ENCODE data around the gene PARD3. TPM values are rescaled to one million over a fixed set of nuclear protein-coding genes. Genes with fewer than 3 reads are reported as not detected.
A peak's percentile ranks its signal among the peaks of the same experiment; 100 is the strongest.

Gene PARD3
- total and polyA plus RNA-seq, 10 of the 15 experiments (the other 5 are each of a cell fraction or from before 2014, with no cell fraction given) = 2.6 to 43.1 (median 13.9) TPM

DNA sequence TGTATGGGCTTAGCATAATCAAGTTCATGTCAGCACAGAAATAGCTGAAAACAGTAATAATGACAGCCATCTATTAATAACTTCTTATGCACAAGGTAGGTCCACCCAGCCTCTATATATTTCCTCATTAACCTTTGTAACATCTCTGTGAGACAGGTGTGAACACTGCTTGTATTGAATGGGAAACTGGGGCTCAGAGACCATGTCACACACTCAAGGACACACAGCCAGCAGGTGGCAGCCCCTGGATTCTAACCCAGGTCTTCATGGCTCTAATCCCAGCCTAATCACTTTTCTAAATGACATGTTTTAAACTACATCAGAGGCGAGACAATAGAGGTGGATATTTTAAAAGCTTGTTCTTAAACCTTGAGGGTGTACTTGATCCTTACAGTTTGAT, 591.4 kb downstream of the PARD3 start:
- no peak overlapping the region for H3K4me2 ChIP-seq (ENCODE audit: control insufficient read depth, insufficient read depth)
- WGBS (ENCODE audit: insufficient coverage, insufficient replicate concordance, low lambda C conversion rate, missing lambda C conversion rate) = 0% methylated on average over 1 of the region's 1 CpG
- POLR2A ChIA-PET = interaction anchor here (0.7 kb wide), 1 partner anchor 26 kb away, joined by 3 read pairs; no protein-coding TSS in a partner anchor
- H3K4me3 ChIP-seq = no peak overlapping the region
- no peaks in the 10 kb centered on the region for H3K79me2 ChIP-seq (ENCODE audit: control insufficient read depth, insufficient read depth, low read length)
- intact Hi-C loops (cut with micrococcal nuclease; ENCODE audit: unreplicated experiment) = loop anchor here (1.0 kb wide), 1 partner anchor 415 kb away; no protein-coding TSS in a partner anchor
- no peaks in the 10 kb centered on the region for H3K36me3 ChIP-seq (ENCODE audit: control insufficient read depth in 2 of 2, insufficient read depth in 2 of 2, low read length in 1 of 2)
- TF ChIP-seq MYB (IDR thresholded peaks at IDR 0.05; ENCODE audit: borderline replicate concordance, low read depth, low read length) (no peak), ESRRA (IDR thresholded peaks at IDR 0.05; ENCODE audit: low read length) (no peak)
- SMC1A ChIA-PET (ENCODE audit: uncharacterized antibody, unreplicated experiment) = interaction anchor here (0.7 to 6.5 kb wide), 22 partner anchors 10 to 893 kb away, joined by 3 to 38 read pairs (median 4); no protein-coding TSS in a partner anchor
- CTCF ChIA-PET = interaction anchor here (0.7 to 3.4 kb wide), 19 partner anchors 9 to 1031 kb away, joined by 3 to 14 read pairs (median 6); no protein-coding TSS in a partner anchor
- H4K20me1 ChIP-seq (ENCODE audit: control insufficient read depth, insufficient read depth) = no peaks in the 10 kb centered on the region
- H3K4me1 ChIP-seq (ENCODE audit: control insufficient read depth, insufficient read depth, low read length) = no peaks in the 10 kb centered on the region
- no peaks in the 10 kb centered on the region for H3K9me3 ChIP-seq (replicated peaks; ENCODE audit: control insufficient read depth, insufficient read depth, low read length)
- no peak for FAIRE-seq
- H3K9ac ChIP-seq (ENCODE audit: control insufficient read depth, insufficient read depth, low read length) = no peak overlapping the region
- BruUV-seq (replicated peaks) = no TSS peak
- RAD21 ChIA-PET (ENCODE audit: unreplicated experiment) = interaction anchor here (0.6 to 1.8 kb wide), 13 partner anchors 8 to 1030 kb away, joined by 3 to 5 read pairs (median 3); no protein-coding TSS in a partner anchor
- no peak overlapping the region for H3K27ac ChIP-seq (ENCODE audit: control insufficient read depth, insufficient read depth)
- no peak for DNase-seq (ENCODE audit: low read depth, low spot score)
- ATAC-seq = peak; percentile 53
- no peak overlapping the region for H2AFZ ChIP-seq (ENCODE audit: control insufficient read depth, low read depth, low read length)
- in situ Hi-C loops (cut with MboI) = no loop called here
- no peaks in the 10 kb centered on the region; a peak in 1 of 4 replicates for H3K27me3 ChIP-seq (replicated peaks in 1 of 2; ENCODE audit: control insufficient read depth in 2 of 2, insufficient read depth in 2 of 2, low read length in 1 of 2)

DNA sequence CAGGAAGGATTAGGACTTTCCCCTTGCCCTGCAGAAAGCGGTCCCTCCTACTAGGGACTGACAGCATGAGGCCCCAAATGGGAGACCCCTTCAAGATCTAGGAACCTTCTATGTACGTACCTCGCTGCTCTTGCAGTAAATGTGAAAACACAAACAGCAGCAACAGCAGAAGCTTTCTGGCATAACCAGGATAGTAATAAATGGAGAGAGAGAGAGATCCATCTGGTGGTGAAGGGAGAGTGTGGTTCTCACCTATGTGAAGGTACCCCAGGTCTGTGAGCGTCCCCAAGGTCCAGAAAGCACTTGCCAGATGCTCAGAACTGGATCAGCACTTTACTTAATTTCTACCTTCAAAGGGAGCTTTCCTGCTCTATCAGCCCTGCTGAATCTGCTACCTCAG, 592.7 kb downstream of the PARD3 start:
- Histone ChIP-seq H3K9ac (ENCODE audit: control insufficient read depth, insufficient read depth, low read length) (no peak overlapping the region), H3K4me2 (ENCODE audit: control insufficient read depth, insufficient read depth) (no peak overlapping the region), H3K4me3 (no peak overlapping the region), H4K20me1 (ENCODE audit: control insufficient read depth, insufficient read depth) (no peaks in the 10 kb centered on the region), H3K27me3 (replicated peaks in 1 of 2; ENCODE audit: control insufficient read depth in 2 of 2, insufficient read depth in 2 of 2, low read length in 1 of 2) (no peaks in the 10 kb centered on the region; a peak in 1 of 4 replicates), H3K36me3 (ENCODE audit: control insufficient read depth in 2 of 2, insufficient read depth in 2 of 2, low read length in 1 of 2) (no peaks in the 10 kb centered on the region), H3K9me3 (replicated peaks; ENCODE audit: control insufficient read depth, insufficient read depth, low read length) (no peaks in the 10 kb centered on the region), H3K79me2 (ENCODE audit: control insufficient read depth, insufficient read depth, low read length) (no peaks in the 10 kb centered on the region), H3K4me1 (ENCODE audit: control insufficient read depth, insufficient read depth, low read length) (no peaks in the 10 kb centered on the region), H3K27ac (ENCODE audit: control insufficient read depth, insufficient read depth) (no peak overlapping the region), H2AFZ (ENCODE audit: control insufficient read depth, low read depth, low read length) (no peak overlapping the region)
- FAIRE-seq (no peak), ATAC-seq (no peak; the same call in 2 of the 3 replicates), DNase-seq (ENCODE audit: low read depth, low spot score) (no peak)
- ChIA-PET POLR2A (no interaction called here), SMC1A (ENCODE audit: uncharacterized antibody, unreplicated experiment) (interaction anchor here (0.6 to 3.2 kb wide), 11 partner anchors 16 to 892 kb away, joined by 3 to 7 read pairs (median 3); no protein-coding TSS in a partner anchor), RAD21 (ENCODE audit: unreplicated experiment) (interaction anchor here (0.6 to 1.8 kb wide), 5 partner anchors 13 to 1029 kb away, joined by 3 to 5 read pairs (median 3); no protein-coding TSS in a partner anchor), CTCF (interaction anchor here (1.1 to 3.4 kb wide), 9 partner anchors 8 to 1029 kb away, joined by 3 to 9 read pairs (median 5); no protein-coding TSS in a partner anchor)
- WGBS (ENCODE audit: insufficient coverage, insufficient replicate concordance, low lambda C conversion rate, missing lambda C conversion rate) = 20% methylated on average over 4 of the region's 4 CpGs
- BruUV-seq (replicated peaks) = no TSS peak
- intact Hi-C loops (cut with micrococcal nuclease; ENCODE audit: unreplicated experiment) = no loop called here
- in situ Hi-C loops (cut with MboI) = no loop called here
- TF ChIP-seq SMAD1 (IDR thresholded peaks at IDR 0.05; ENCODE audit: low read depth, partially characterized antibody) (no peak), CHD4 (IDR thresholded peaks at IDR 0.05) (no peak), HSF1 (IDR thresholded peaks at IDR 0.05; ENCODE audit: low read depth, low read length) (no peak), JUNB (IDR thresholded peaks at IDR 0.05) (no peak), GATAD2B (conservative IDR thresholded peaks at IDR 0.05; ENCODE audit: low read depth) (no peak), IKZF1 (conservative IDR thresholded peaks at IDR 0.05) (no peak), CBX5 (IDR thresholded peaks at IDR 0.05; ENCODE audit: low read depth) (no peak), ZNF24 (IDR thresholded peaks at IDR 0.05) (no peak), ZZZ3 (IDR thresholded peaks at IDR 0.05; ENCODE audit: control insufficient read depth, insufficient read length, low read depth) (no peak), SRF (IDR thresholded peaks at IDR 0.05; ENCODE audit: low read depth in 2 of 2, low read length in 2 of 2) (no peak), ZBED1 (IDR thresholded peaks at IDR 0.05; ENCODE audit: borderline replicate concordance) (no peak)
- TF ChIP-seq, protein P1, sequence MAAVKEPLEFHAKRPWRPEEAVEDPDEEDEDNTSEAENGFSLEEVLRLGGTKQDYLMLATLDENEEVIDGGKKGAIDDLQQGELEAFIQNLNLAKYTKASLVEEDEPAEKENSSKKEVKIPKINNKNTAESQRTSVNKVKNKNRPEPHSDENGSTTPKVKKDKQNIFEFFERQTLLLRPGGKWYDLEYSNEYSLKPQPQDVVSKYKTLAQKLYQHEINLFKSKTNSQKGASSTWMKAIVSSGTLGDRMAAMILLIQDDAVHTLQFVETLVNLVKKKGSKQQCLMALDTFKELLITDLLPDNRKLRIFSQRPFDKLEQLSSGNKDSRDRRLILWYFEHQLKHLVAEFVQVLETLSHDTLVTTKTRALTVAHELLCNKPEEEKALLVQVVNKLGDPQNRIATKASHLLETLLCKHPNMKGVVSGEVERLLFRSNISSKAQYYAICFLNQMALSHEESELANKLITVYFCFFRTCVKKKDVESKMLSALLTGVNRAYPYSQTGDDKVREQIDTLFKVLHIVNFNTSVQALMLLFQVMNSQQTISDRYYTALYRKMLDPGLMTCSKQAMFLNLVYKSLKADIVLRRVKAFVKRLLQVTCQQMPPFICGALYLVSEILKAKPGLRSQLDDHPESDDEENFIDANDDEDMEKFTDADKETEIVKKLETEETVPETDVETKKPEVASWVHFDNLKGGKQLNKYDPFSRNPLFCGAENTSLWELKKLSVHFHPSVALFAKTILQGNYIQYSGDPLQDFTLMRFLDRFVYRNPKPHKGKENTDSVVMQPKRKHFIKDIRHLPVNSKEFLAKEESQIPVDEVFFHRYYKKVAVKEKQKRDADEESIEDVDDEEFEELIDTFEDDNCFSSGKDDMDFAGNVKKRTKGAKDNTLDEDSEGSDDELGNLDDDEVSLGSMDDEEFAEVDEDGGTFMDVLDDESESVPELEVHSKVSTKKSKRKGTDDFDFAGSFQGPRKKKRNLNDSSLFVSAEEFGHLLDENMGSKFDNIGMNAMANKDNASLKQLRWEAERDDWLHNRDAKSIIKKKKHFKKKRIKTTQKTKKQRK (IDR thresholded peaks at IDR 0.05; ENCODE audit: low read depth, low read length) = no peak

Measured in GM12878 (cell line).